Measurements from ENCODE around the gene MOG.
A peak's percentile ranks its signal among the peaks of the same experiment; 100 is the strongest.
"Not testable (repeated sequence)": the region's sequence is repeated elsewhere in the genome, so short reads cannot be mapped to it uniquely, and the experiment has no call there.

MOG gene

GRCh38 chr6:29641430-29642148 lies 15.3 kb upstream of the MOG start:
- no peak for DNase-seq

GRCh38 chr6:29647927-29648642 lies 8.8 kb upstream of the MOG start:
- peak; percentile 27 to 41 for DNase-seq

- peak; percentile 96 to 97 for DNase-seq
Measured at GRCh38 chr6:29649701-29650673, 6.9 kb upstream of the MOG start.

- peak; percentile 3 to 50 for DNase-seq
Measured at GRCh38 chr6:29651413-29652197, 5.3 kb upstream of the MOG start.

GRCh38 chr6:29652198-29652584 lies 4.7 kb upstream of the MOG start:
- DNase-seq = no peak

- DNase-seq = peak; percentile 54 to 71
Measured at GRCh38 chr6:29653452-29654038, 3.3 kb upstream of the MOG start.

- no peak for DNase-seq
Measured at GRCh38 chr6:29655658-29656057, 1.2 kb upstream of the MOG start.

- DNase-seq = no peak
Measured at GRCh38 chr6:29656157-29656556, 735 bp upstream of the MOG start.

GRCh38 chr6:29661071-29661470 lies 4.2 kb downstream of the MOG start:
- DNase-seq = no peak

GRCh38 chr6:29661502-29662141 lies 4.7 kb downstream of the MOG start:
- DNase-seq = not testable (repeated sequence)

GRCh38 chr6:29663300-29664042 lies 6.6 kb downstream of the MOG start:
- DNase-seq = no peak

- no peak for DNase-seq
Measured at GRCh38 chr6:29665942-29666825, 9.3 kb downstream of the MOG start.

- no peak for DNase-seq
Measured at GRCh38 chr6:29666826-29667130, 9.9 kb downstream of the MOG start.

GRCh38 chr6:29667158-29667557 lies 10.3 kb downstream of the MOG start:
- no peak for DNase-seq

GRCh38 chr6:29671026-29671425 lies 14.1 kb downstream of the MOG start:
- DNase-seq = no peak

- DNase-seq = not testable (repeated sequence)
Measured at GRCh38 chr6:29672116-29672515, 15.2 kb downstream of the MOG start.

- DNase-seq = no peak
Measured at GRCh38 chr6:29673161-29673560, 16.3 kb downstream of the MOG start.

- no peak for DNase-seq
Measured at GRCh38 chr6:29674008-29674407, 17.1 kb downstream of the MOG start.

GRCh38 chr6:29675561-29675960 lies 18.7 kb downstream of the MOG start:
- no peak for DNase-seq
